ENCODE data around the gene MSANTD1. TPM values are rescaled to one million over a fixed set of nuclear protein-coding genes. Genes with fewer than 3 reads are reported as not detected.

Gene MSANTD1
- total and polyA plus RNA-seq, 2 donors (not counting 3 experiments of a cell fraction or from before 2014, with no cell fraction given), result 0.14 to 1.2 TPM

DNA sequence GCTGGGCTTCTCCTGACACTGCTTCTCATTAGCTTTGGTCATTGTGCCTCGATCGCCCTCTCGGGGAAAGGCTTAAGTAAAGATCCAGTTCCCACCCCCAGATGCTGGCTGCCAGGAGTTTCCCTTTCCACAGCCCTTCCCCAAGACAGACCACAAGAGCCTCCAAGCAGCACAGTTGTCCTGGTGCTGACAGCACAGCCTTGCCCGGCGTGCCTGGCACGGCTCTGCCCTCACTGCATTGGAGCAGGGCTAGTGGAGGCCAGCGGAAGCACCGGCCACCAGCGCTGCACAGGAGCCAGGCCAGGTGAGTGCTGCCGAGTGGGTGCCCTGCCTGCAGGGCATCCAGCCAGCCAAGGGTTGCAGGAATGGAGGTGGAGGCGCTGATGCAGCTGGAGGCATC is 9.7 kb upstream of the MSANTD1 start:
- POLR2A ChIA-PET, result no interaction called here
- H3K36me3 ChIP-seq (ENCODE audit: control insufficient read depth in 2 of 2, extremely low read depth in 1 of 2, insufficient read depth in 2 of 2, low read length in 2 of 2), result peaks cover 2 to 27% of the 10 kb centered on the region in 2 experiments
- H2AFZ ChIP-seq (ENCODE audit: low read depth, low read length), result no peak overlapping the region
- H3K9me3 ChIP-seq (replicated peaks; ENCODE audit: control insufficient read depth, insufficient read depth, low read length), result no peaks in the 10 kb centered on the region
- no peak overlapping the region for H3K27ac ChIP-seq (ENCODE audit: insufficient read depth, low read depth, low read length)
- TF ChIP-seq FOS (IDR thresholded peaks at IDR 0.05; ENCODE audit: borderline replicate concordance, insufficient read depth, low read length) (no peak), CTCF (IDR thresholded peaks at IDR 0.05; ENCODE audit: extremely low read depth in 1 of 2, insufficient read depth in 1 of 2, low read depth in 1 of 2, low read length in 2 of 2) (no peak), POLR2A (IDR thresholded peaks at IDR 0.05; ENCODE audit: low read depth, low read length) (no peak), JUN (IDR thresholded peaks at IDR 0.05; ENCODE audit: borderline replicate concordance, insufficient read depth, insufficient read length, low read depth) (no peak), GATA2 (IDR thresholded peaks at IDR 0.05; ENCODE audit: insufficient read depth, insufficient read length, low read depth, low read length) (no peak), MYC (IDR thresholded peaks at IDR 0.05; ENCODE audit: low read depth, low read length) (no peak), POLR2AphosphoS5 (IDR thresholded peaks at IDR 0.05; ENCODE audit: insufficient read depth, low read depth, low read length) (no peak), EZH2 (IDR thresholded peaks at IDR 0.05; ENCODE audit: borderline replicate concordance, low read depth, low read length, severe bottlenecking) (no peak)
- TF ChIP-seq, protein P1, sequence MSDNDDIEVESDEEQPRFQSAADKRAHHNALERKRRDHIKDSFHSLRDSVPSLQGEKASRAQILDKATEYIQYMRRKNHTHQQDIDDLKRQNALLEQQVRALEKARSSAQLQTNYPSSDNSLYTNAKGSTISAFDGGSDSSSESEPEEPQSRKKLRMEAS (IDR thresholded peaks at IDR 0.05; ENCODE audit: insufficient read depth, insufficient read length), result no peak
- intact Hi-C loops (cut with micrococcal nuclease) (no loop called here), dilution Hi-C loops (cut with MboI; ENCODE audit: extremely low pct_ligation_motif_present, low sequenced_read_pairs) (no loop called here)
- DNase-seq (ENCODE audit: low read depth, low spot score), result no peak
- no peak overlapping the region for H3K4me2 ChIP-seq (ENCODE audit: insufficient read depth, low read length)
- no TSS peak for BruUV-seq (replicated peaks)
- H3K9ac ChIP-seq (replicated peaks; ENCODE audit: extremely low read depth, insufficient read depth, low read length), result no peak overlapping the region
- no peaks in the 10 kb centered on the region for H3K27me3 ChIP-seq (ENCODE audit: control insufficient read depth in 2 of 2, insufficient read depth in 2 of 2, low read length in 2 of 2)
- no peaks in the 10 kb centered on the region for H3K4me1 ChIP-seq (ENCODE audit: control insufficient read depth, extremely low read depth, insufficient read depth, low read length)
- H3K4me3 ChIP-seq (replicated peaks in 1 of 3; ENCODE audit: insufficient read depth in 1 of 3, low read depth in 1 of 3, low read length in 3 of 3), result no peak overlapping the region
- H3K79me2 ChIP-seq (ENCODE audit: control insufficient read depth, insufficient read depth, low read length), result no peaks in the 10 kb centered on the region
- no peaks in the 10 kb centered on the region for H4K20me1 ChIP-seq (replicated peaks; ENCODE audit: control insufficient read depth, extremely low read depth, insufficient read depth, low read length)
- H3K9me1 ChIP-seq (replicated peaks; ENCODE audit: control insufficient read depth, extremely low read depth, insufficient read depth, low read length), result no peaks in the 10 kb centered on the region
- FAIRE-seq, result no peak
- CTCF ChIA-PET, result no interaction called here
